Measurements from ENCODE around the gene SRCAP.

The SRCAP gene

GRCh38 chr16:30748634-30749445 lies 49.9 kb downstream of the SRCAP start:
- H3K27ac ChIP-seq (ENCODE audit: low read depth, low read length), result no peak overlapping the region
- H3K9me3 ChIP-seq (ENCODE audit: control insufficient read depth, insufficient read depth, low read depth, low read length), result no peaks in the 10 kb centered on the region
- H3K36me3 ChIP-seq (ENCODE audit: control insufficient read depth, insufficient read depth, low read length), result peaks cover 41% of the 10 kb centered on the region
- no peaks in the 10 kb centered on the region for H3K27me3 ChIP-seq (ENCODE audit: control insufficient read depth, insufficient read depth, low read length)
- H3K4me3 ChIP-seq (ENCODE audit: low read depth, low read length), result peak overlapping the region; percentile 87
- H3K9ac ChIP-seq (ENCODE audit: low read length), result peak overlapping the region; percentile 86
- H3K4me1 ChIP-seq (ENCODE audit: control insufficient read depth, insufficient read depth, low read length), result 0 out of 2 replicates have a peak, but pooled peaks cover 6% of the 10 kb centered on the region

DNA sequence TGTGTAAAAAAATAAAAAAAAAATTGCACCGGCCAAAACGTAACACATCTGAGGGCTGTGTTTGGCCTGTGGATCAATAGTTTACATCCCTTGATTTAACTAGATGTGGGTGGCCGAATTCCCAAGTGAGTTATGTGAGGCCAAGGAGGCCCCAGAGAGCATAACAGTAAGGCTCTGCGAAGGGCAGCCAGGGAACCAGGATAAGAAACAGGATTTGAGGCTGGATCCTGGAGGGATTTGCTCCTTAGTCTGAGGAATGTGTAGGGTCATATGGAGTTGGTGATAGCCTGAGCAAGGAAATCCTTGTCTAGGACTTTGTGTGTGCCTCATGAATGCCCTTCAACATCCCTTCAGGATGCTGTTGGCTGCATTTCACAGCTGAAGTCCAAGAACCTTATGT lies 51.2 kb downstream of the SRCAP start:
- H3K4me1 ChIP-seq (ENCODE audit: control insufficient read depth, insufficient read depth, low read length), result 0 out of 2 replicates have a peak, but pooled peaks cover 6% of the 10 kb centered on the region
- H3K4me3 ChIP-seq (ENCODE audit: low read depth, low read length), result no peak overlapping the region
- no peak overlapping the region for H3K27ac ChIP-seq (ENCODE audit: low read depth, low read length)
- H3K27me3 ChIP-seq (ENCODE audit: control insufficient read depth, insufficient read depth, low read length), result no peaks in the 10 kb centered on the region
- no peaks in the 10 kb centered on the region for H3K9me3 ChIP-seq (ENCODE audit: control insufficient read depth, insufficient read depth, low read depth, low read length)
- H3K36me3 ChIP-seq (ENCODE audit: control insufficient read depth, insufficient read depth, low read length), result peaks cover 45% of the 10 kb centered on the region
- H3K9ac ChIP-seq (ENCODE audit: low read length), result no peak overlapping the region

DNA sequence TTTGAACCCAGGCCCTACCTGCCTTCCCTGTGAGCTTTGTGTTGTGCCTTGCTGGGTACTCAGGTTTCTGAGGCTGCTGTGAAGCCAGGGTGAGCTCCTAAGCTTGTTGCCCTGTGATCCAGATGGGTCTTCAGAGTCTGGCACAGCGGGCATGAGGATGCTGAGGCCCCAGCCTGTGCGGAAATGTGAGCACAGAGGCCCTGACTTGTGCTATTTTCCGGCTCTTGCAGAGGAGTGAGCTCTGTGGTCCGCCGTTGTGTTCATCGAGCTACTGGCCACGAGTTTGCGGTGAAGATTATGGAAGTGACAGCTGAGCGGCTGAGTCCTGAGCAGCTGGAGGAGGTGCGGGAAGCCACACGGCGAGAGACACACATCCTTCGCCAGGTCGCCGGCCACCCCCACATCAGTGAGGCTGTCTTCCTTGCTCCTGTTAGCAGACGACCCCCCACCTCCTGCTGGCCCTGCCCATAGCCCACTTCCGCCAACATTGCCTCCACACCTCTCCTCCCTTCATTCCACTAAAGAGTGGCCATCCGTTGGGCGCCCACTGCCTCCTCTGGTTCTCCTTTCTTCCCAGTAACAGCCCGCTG lies 52.0 kb downstream of the SRCAP start:
- H3K9me3 ChIP-seq (ENCODE audit: control insufficient read depth, insufficient read depth, low read depth, low read length), result no peaks in the 10 kb centered on the region
- 0 out of 2 replicates have a peak, but pooled peaks cover 6% of the 10 kb centered on the region for H3K4me1 ChIP-seq (ENCODE audit: control insufficient read depth, insufficient read depth, low read length)
- no peak overlapping the region for H3K9ac ChIP-seq (ENCODE audit: low read length)
- H3K27ac ChIP-seq (ENCODE audit: low read depth, low read length), result no peak overlapping the region
- peaks cover 52% of the 10 kb centered on the region for H3K36me3 ChIP-seq (ENCODE audit: control insufficient read depth, insufficient read depth, low read length)
- no peak overlapping the region for H3K4me3 ChIP-seq (ENCODE audit: low read depth, low read length)
- no peaks in the 10 kb centered on the region for H3K27me3 ChIP-seq (ENCODE audit: control insufficient read depth, insufficient read depth, low read length)

DNA sequence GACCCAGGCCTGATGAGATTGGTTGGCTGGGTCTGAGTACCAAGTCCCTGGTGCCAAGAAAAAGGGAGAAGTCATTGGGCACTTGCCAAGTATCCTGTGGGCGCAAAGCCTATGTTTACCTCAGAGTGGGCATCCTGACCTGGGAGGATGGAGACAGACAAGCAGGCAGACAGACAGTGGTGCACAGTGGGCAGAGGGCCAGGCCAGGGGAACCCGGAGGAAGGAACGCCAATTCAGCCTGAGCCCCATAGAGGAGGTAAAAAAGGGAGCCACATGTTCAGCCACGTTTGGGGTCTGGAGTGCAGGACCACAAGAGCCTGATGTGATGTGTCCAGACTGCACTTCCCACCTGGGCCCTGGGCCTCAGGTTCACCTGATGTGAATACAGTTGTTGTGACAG lies 54.6 kb downstream of the SRCAP start:
- no peak overlapping the region for H3K27ac ChIP-seq (ENCODE audit: low read depth, low read length)
- H3K9ac ChIP-seq (ENCODE audit: low read length), result no peak overlapping the region
- no peak overlapping the region for H3K4me3 ChIP-seq (ENCODE audit: low read depth, low read length)
- H3K27me3 ChIP-seq (ENCODE audit: control insufficient read depth, insufficient read depth, low read length), result no peaks in the 10 kb centered on the region
- H3K4me1 ChIP-seq (ENCODE audit: control insufficient read depth, insufficient read depth, low read length), result no peaks in the 10 kb centered on the region
- peaks cover 66% of the 10 kb centered on the region for H3K36me3 ChIP-seq (ENCODE audit: control insufficient read depth, insufficient read depth, low read length)
- no peaks in the 10 kb centered on the region for H3K9me3 ChIP-seq (ENCODE audit: control insufficient read depth, insufficient read depth, low read depth, low read length)

DNA sequence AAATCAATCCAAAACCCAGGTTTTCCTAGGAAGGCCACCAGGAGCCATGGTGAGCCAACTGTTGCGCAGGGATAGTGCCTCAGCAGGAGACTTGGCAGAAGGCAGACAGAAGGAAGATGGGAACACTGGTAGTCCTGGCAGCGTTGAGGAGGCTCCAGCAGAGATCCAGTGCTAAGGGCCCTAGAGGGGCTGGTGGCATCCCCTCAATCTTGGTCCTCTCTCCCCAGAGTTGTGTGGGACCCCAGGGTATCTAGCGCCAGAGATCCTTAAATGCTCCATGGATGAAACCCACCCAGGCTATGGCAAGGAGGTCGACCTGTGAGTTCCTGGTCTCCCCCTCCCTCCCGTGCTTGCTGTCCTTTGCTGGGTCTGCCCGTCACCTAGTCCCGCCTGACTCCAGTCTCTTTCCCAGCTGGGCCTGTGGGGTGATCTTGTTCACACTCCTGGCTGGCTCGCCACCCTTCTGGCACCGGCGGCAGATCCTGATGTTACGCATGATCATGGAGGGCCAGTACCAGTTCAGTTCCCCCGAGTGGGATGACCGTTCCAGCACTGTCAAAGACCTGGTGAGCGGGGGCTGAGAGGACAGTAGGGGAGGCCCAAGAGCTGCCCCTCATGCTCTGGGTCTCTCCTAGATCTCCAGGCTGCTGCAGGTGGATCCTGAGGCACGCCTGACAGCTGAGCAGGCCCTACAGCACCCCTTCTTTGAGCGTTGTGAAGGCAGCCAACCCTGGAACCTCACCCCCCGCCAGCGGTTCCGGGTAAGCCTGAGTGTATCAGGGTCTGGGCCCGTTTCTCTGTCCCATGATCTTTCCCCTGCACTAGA lies 57.2 kb downstream of the SRCAP start:
- Histone ChIP-seq H3K27ac (ENCODE audit: low read depth, low read length) (no peak overlapping the region), H3K4me3 (ENCODE audit: low read depth, low read length) (no peak overlapping the region), H3K27me3 (ENCODE audit: control insufficient read depth, insufficient read depth, low read length) (no peaks in the 10 kb centered on the region), H3K9ac (ENCODE audit: low read length) (no peak overlapping the region), H3K4me1 (ENCODE audit: control insufficient read depth, insufficient read depth, low read length) (peaks cover 3% of the 10 kb centered on the region; the same call in 1 of the 2 replicates), H3K9me3 (ENCODE audit: control insufficient read depth, insufficient read depth, low read depth, low read length) (no peaks in the 10 kb centered on the region), H3K36me3 (ENCODE audit: control insufficient read depth, insufficient read depth, low read length) (peaks cover 61% of the 10 kb centered on the region)

DNA sequence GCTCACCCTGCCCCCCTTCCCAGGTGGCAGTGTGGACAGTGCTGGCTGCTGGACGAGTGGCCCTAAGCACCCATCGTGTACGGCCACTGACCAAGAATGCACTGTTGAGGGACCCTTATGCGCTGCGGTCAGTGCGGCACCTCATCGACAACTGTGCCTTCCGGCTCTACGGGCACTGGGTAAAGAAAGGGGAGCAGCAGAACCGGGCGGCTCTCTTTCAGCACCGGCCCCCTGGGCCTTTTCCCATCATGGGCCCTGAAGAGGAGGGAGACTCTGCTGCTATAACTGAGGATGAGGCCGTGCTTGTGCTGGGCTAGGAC lies 57.8 kb downstream of the SRCAP start:
- Histone ChIP-seq H3K9ac (ENCODE audit: low read length) (no peak overlapping the region), H3K4me1 (ENCODE audit: control insufficient read depth, insufficient read depth, low read length) (peaks cover 3% of the 10 kb centered on the region; the same call in 1 of the 2 replicates), H3K4me3 (ENCODE audit: low read depth, low read length) (no peak overlapping the region), H3K36me3 (ENCODE audit: control insufficient read depth, insufficient read depth, low read length) (peaks cover 56% of the 10 kb centered on the region), H3K27ac (ENCODE audit: low read depth, low read length) (no peak overlapping the region), H3K9me3 (ENCODE audit: control insufficient read depth, insufficient read depth, low read depth, low read length) (no peaks in the 10 kb centered on the region), H3K27me3 (ENCODE audit: control insufficient read depth, insufficient read depth, low read length) (no peaks in the 10 kb centered on the region)

DNA sequence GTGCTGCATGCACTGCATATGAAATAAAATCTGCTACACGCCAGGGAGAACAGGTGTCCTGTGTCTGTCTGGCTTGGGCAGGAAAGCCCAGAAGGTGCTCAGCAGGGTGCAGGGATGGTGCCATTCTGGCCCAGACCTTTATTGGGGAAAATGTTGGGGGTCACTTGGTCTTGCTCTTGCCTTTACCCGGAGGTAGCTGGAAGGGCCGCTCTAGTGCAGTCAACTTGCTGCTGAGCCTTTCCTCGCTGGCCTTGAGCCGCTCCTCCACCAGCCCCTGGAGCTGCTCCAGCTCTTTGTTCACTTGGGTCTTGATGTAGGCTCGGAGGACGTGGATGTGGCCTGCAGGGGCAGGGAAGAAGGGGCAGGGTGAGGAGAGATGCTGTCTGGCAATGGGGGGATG lies 58.3 kb downstream of the SRCAP start:
- peaks cover 3% of the 10 kb centered on the region; the same call in 1 of the 2 replicates for H3K4me1 ChIP-seq (ENCODE audit: control insufficient read depth, insufficient read depth, low read length)
- no peaks in the 10 kb centered on the region for H3K9me3 ChIP-seq (ENCODE audit: control insufficient read depth, insufficient read depth, low read depth, low read length)
- no peak overlapping the region for H3K27ac ChIP-seq (ENCODE audit: low read depth, low read length)
- H3K4me3 ChIP-seq (ENCODE audit: low read depth, low read length), result no peak overlapping the region
- H3K27me3 ChIP-seq (ENCODE audit: control insufficient read depth, insufficient read depth, low read length), result no peaks in the 10 kb centered on the region
- H3K9ac ChIP-seq (ENCODE audit: low read length), result no peak overlapping the region
- peaks cover 54% of the 10 kb centered on the region for H3K36me3 ChIP-seq (ENCODE audit: control insufficient read depth, insufficient read depth, low read length)

- Histone ChIP-seq H3K27me3 (ENCODE audit: control insufficient read depth, insufficient read depth, low read length) (no peaks in the 10 kb centered on the region), H3K4me3 (ENCODE audit: low read depth, low read length) (no peak overlapping the region), H3K27ac (ENCODE audit: low read depth, low read length) (no peak overlapping the region), H3K36me3 (ENCODE audit: control insufficient read depth, insufficient read depth, low read length) (peaks cover 54% of the 10 kb centered on the region), H3K9me3 (ENCODE audit: control insufficient read depth, insufficient read depth, low read depth, low read length) (no peaks in the 10 kb centered on the region), H3K4me1 (ENCODE audit: control insufficient read depth, insufficient read depth, low read length) (peaks cover 8% of the 10 kb centered on the region; the same call in 1 of the 2 replicates), H3K9ac (ENCODE audit: low read length) (no peak overlapping the region)
Measured at GRCh38 chr16:30758988-30759491, 60.1 kb downstream of the SRCAP start.

DNA sequence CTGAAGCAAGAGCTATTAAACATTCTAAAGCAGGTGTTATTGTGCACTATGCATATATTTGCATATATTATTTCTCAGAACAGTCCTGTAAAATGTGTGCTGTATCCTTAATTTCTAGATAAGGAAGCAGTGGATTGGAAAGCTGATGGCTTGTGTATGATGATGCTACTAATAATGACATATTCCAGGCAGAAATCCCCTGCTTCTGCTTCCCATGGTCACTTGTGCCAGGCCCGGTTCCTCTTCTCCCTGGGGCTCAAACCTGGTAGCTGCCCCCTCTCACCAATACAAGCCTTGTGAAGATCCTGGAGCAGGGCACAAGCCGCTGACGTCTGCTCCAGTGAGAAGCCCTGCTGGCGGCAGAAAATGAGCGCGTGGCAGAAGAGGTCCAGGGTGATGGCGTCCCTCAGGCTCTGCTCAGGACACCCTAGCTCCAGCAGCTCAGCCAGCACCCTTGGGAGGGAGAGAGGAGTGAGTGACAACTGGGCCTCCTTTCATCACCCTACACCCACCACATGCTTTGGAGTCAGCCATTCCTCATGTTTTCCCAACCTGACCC lies 61.1 kb downstream of the SRCAP start:
- H3K9ac ChIP-seq (ENCODE audit: low read length), result no peak overlapping the region

GRCh38 chr16:30760577-30761426 lies 61.8 kb downstream of the SRCAP start:
- H3K9ac ChIP-seq (ENCODE audit: low read length), result peak overlapping the region; percentile 80
- H3K4me1 ChIP-seq (ENCODE audit: control insufficient read depth, insufficient read depth, low read length), result peaks cover 8% of the 10 kb centered on the region; the same call in 1 of the 2 replicates
- H3K27me3 ChIP-seq (ENCODE audit: control insufficient read depth, insufficient read depth, low read length), result no peaks in the 10 kb centered on the region
- H3K36me3 ChIP-seq (ENCODE audit: control insufficient read depth, insufficient read depth, low read length), result peaks cover 54% of the 10 kb centered on the region
- H3K4me3 ChIP-seq (ENCODE audit: low read depth, low read length), result peak overlapping the region; percentile 91
- H3K27ac ChIP-seq (ENCODE audit: low read depth, low read length), result no peak overlapping the region
- no peaks in the 10 kb centered on the region for H3K9me3 ChIP-seq (ENCODE audit: control insufficient read depth, insufficient read depth, low read depth, low read length)

More for the DNA sequence above, 61.1 kb downstream of the SRCAP start:
- peaks cover 54% of the 10 kb centered on the region for H3K36me3 ChIP-seq (ENCODE audit: control insufficient read depth, insufficient read depth, low read length)
- H3K4me1 ChIP-seq (ENCODE audit: control insufficient read depth, insufficient read depth, low read length), result peaks cover 8% of the 10 kb centered on the region; the same call in 1 of the 2 replicates
- H3K9me3 ChIP-seq (ENCODE audit: control insufficient read depth, insufficient read depth, low read depth, low read length), result no peaks in the 10 kb centered on the region
- no peak overlapping the region for H3K4me3 ChIP-seq (ENCODE audit: low read depth, low read length)
- no peak overlapping the region for H3K27ac ChIP-seq (ENCODE audit: low read depth, low read length)
- no peaks in the 10 kb centered on the region for H3K27me3 ChIP-seq (ENCODE audit: control insufficient read depth, insufficient read depth, low read length)
